GM23338 (cell line): ENCODE results near the gene ULK3. TPM values are rescaled to one million over a fixed set of nuclear protein-coding genes. Genes with fewer than 3 reads are reported as not detected.

ENCODE experiments used
- ATAC-seq: fragments of 200-7000 bp; cut with Tn5 transposase; 3 replicates; pipeline ENCODE4 v1.9.1; 2020
- DNase-seq: peaks from one replicate; pipeline ENCODE4 v3.0.0-alpha.2; 2015; ENCODE audit warnings: low spot score
- H2AFZ ChIP-seq: fragments of 200-600 bp; sonication (generic); 2 replicates; pipeline ENCODE4 v1.8.0; 2016; ENCODE audit warnings: antibody characterized with exemption, mild to moderate bottlenecking, moderate library complexity
- H3F3A ChIP-seq: fragments of 200-600 bp; sonication (generic); replicated peaks from 2 replicates; pipeline ENCODE4 v1.8.0; 2017; ENCODE audit warnings: antibody characterized with exemption, mixed run types, low read depth
- H3K27ac ChIP-seq: fragments of 200-600 bp; sonication (generic); 2 replicates; pipeline ENCODE4 v1.6.1; 2016; ENCODE audit warnings: low read depth
- H3K27me3 ChIP-seq: fragments of 200-600 bp; sonication (generic); 2 replicates; pipeline ENCODE4 v1.8.0; 2016; ENCODE audit warnings: mild to moderate bottlenecking, mixed run types, moderate library complexity; ENCODE audit not compliant: insufficient read depth
- H3K36me3 ChIP-seq: fragments of 200-600 bp; sonication (generic); 2 replicates; pipeline ENCODE4 v1.8.0; 2016; ENCODE audit warnings: mild to moderate bottlenecking; ENCODE audit not compliant: insufficient read depth
- H3K4me1 ChIP-seq: fragments of 200-600 bp; sonication (generic); 2 replicates; pipeline ENCODE4 v1.8.0; 2016; ENCODE audit warnings: mild to moderate bottlenecking, moderate library complexity; ENCODE audit not compliant: insufficient read depth
- H3K4me2 ChIP-seq: fragments of 200-600 bp; sonication (generic); 2 replicates; pipeline ENCODE4 v1.7.1; 2017; ENCODE audit warnings: mixed run types
- H3K4me3 ChIP-seq: fragments of 200-600 bp; sonication (generic); 2 replicates; pipeline ENCODE4 v1.6.1; 2016; ENCODE audit warnings: mixed run types
- H3K79me2 ChIP-seq: fragments of 200-600 bp; sonication (generic); replicated peaks from 2 replicates; pipeline ENCODE4 v1.8.0; 2017; ENCODE audit warnings: mild to moderate bottlenecking; ENCODE audit not compliant: insufficient read depth
- H3K9me2 ChIP-seq: fragments of 200-600 bp; sonication (generic); 2 replicates; pipeline ENCODE4 v1.8.0; 2017; ENCODE audit not compliant: insufficient read depth
- H4K20me1 ChIP-seq: fragments of 200-600 bp; sonication (generic); replicated peaks from 2 replicates; pipeline ENCODE4 v1.8.0; 2017; ENCODE audit warnings: mild to moderate bottlenecking; ENCODE audit not compliant: insufficient read depth
- H3K27ac Mint-ChIP-seq: 2 replicates; pipeline ENCODE4 v1.8.0; 2020; ENCODE audit warnings: inconsistent platforms, mild to moderate bottlenecking, moderate library complexity, mixed read lengths
- H3K27me3 Mint-ChIP-seq: 3 replicates; pipeline ENCODE4 v1.8.0; 2022; ENCODE audit warnings: low read depth, mild to moderate bottlenecking, moderate library complexity, mixed read lengths, inconsistent platforms; ENCODE audit not compliant: insufficient read depth, poor library complexity
- H3K36me3 Mint-ChIP-seq: 3 replicates; pipeline ENCODE4 v1.8.0; 2021; ENCODE audit warnings: low read depth, mild to moderate bottlenecking, inconsistent platforms, moderate library complexity, mixed read lengths
- H3K4me1 Mint-ChIP-seq: 3 replicates; pipeline ENCODE4 v1.8.0; 2020; ENCODE audit warnings: mild to moderate bottlenecking, inconsistent platforms, mixed read lengths
- H3K4me3 Mint-ChIP-seq: 3 replicates; pipeline ENCODE4 v1.8.0; 2021; ENCODE audit warnings: moderate library complexity, mild to moderate bottlenecking, inconsistent platforms, mixed read lengths
- H3K9me3 Mint-ChIP-seq: 3 replicates; pipeline ENCODE4 v1.8.0; 2020; ENCODE audit warnings: moderate library complexity, mild to moderate bottlenecking, inconsistent platforms, mixed read lengths
- CREB1 ChIP-seq: fragments of 250-450 bp; sonication (Bioruptor Pico); IDR thresholded peaks from 2 replicates; pipeline ENCODE4 v1.5.0; 2020; ENCODE audit warnings: low read depth, mild to moderate bottlenecking, moderate library complexity
- ETS1 ChIP-seq: IDR thresholded peaks from 2 replicates; pipeline ENCODE4 v1.6.1; 2016; ENCODE audit warnings: antibody characterized with exemption
- EZH2 ChIP-seq: fragments of 200-600 bp; sonication (generic); IDR thresholded peaks from one replicate; pipeline ENCODE4 v1.8.0; 2017; ENCODE audit warnings: antibody characterized with exemption, mild to moderate bottlenecking, low read depth; ENCODE audit not compliant: unreplicated experiment
- JUNB ChIP-seq: IDR thresholded peaks from one replicate; pipeline ENCODE4 v1.6.1; 2016; ENCODE audit warnings: antibody characterized with exemption; ENCODE audit not compliant: unreplicated experiment
- POLR2AphosphoS5 ChIP-seq: IDR thresholded peaks from 2 replicates; pipeline ENCODE4 v1.6.1; 2016; ENCODE audit warnings: antibody characterized with exemption, low read depth
- REST ChIP-seq: IDR thresholded peaks from one replicate; pipeline ENCODE4 v1.6.1; 2018; ENCODE audit warnings: antibody characterized with exemption; ENCODE audit not compliant: unreplicated experiment
- ZNF114 ChIP-seq: fragments of 250-450 bp; sonication (Bioruptor Pico); IDR thresholded peaks from 2 replicates; pipeline ENCODE4 v1.5.0; 2020; ENCODE audit warnings: mild to moderate bottlenecking, moderate library complexity
- ZNF331 ChIP-seq: fragments of 250-450 bp; sonication (Bioruptor Pico); IDR thresholded peaks from 2 replicates; pipeline ENCODE4 v1.5.0; 2020; ENCODE audit warnings: low read depth, mild to moderate bottlenecking, moderate library complexity
- polyA plus RNA-seq: library from polyadenylated mRNA; unstranded; fragments of >200 nt; fragmentation: Nextera tagmentation; extraction: Ambion mirVana; gene quantifications from 2 replicates; pipeline ENCODE4 v1.2.1, GENCODE V29; 2016
- total RNA-seq: library from RNA; depleted of rRNA; stranded (reverse); fragments of >200 nt; shearing (Covaris generic); gene quantifications from 2 replicates; pipeline ENCODE4 v1.2.3, GENCODE V29; 2014
- TF ChIP-seq, protein P1 (sequence below): fragments of 250-450 bp; sonication (Bioruptor Pico); IDR thresholded peaks from 2 replicates; pipeline ENCODE4 v1.5.0; 2020; ENCODE audit warnings: mild to moderate bottlenecking, moderate library complexity

ULK3 gene
- total and polyA plus RNA-seq, 2 experiments from 2014 or later: 20.3 to 35.4 TPM

GRCh38 chr15:74865316-74865715, 22.4 kb upstream of the ULK3 start:
- Histone ChIP-seq H3F3A (no peaks in the 10 kb centered on the region), H3K4me1 (no peaks in the 10 kb centered on the region), H3K36me3 (no peaks in the 10 kb centered on the region), H3K9me2 (no peaks in the 10 kb centered on the region), H2AFZ (no peak overlapping the region), H3K4me2 (no peak overlapping the region), H3K4me3 (no peak overlapping the region), H3K27me3 (no peaks in the 10 kb centered on the region), H4K20me1 (peaks cover 25% of the 10 kb centered on the region), H3K79me2 (peaks cover 49% of the 10 kb centered on the region), H3K27ac (no peak overlapping the region)
- TF ChIP-seq ETS1: no peak
- no peak for TF ChIP-seq ZNF114
- TF ChIP-seq CREB1: no peak
- no peak for TF ChIP-seq EZH2
- no peak for TF ChIP-seq POLR2AphosphoS5
- TF ChIP-seq, protein P1, sequence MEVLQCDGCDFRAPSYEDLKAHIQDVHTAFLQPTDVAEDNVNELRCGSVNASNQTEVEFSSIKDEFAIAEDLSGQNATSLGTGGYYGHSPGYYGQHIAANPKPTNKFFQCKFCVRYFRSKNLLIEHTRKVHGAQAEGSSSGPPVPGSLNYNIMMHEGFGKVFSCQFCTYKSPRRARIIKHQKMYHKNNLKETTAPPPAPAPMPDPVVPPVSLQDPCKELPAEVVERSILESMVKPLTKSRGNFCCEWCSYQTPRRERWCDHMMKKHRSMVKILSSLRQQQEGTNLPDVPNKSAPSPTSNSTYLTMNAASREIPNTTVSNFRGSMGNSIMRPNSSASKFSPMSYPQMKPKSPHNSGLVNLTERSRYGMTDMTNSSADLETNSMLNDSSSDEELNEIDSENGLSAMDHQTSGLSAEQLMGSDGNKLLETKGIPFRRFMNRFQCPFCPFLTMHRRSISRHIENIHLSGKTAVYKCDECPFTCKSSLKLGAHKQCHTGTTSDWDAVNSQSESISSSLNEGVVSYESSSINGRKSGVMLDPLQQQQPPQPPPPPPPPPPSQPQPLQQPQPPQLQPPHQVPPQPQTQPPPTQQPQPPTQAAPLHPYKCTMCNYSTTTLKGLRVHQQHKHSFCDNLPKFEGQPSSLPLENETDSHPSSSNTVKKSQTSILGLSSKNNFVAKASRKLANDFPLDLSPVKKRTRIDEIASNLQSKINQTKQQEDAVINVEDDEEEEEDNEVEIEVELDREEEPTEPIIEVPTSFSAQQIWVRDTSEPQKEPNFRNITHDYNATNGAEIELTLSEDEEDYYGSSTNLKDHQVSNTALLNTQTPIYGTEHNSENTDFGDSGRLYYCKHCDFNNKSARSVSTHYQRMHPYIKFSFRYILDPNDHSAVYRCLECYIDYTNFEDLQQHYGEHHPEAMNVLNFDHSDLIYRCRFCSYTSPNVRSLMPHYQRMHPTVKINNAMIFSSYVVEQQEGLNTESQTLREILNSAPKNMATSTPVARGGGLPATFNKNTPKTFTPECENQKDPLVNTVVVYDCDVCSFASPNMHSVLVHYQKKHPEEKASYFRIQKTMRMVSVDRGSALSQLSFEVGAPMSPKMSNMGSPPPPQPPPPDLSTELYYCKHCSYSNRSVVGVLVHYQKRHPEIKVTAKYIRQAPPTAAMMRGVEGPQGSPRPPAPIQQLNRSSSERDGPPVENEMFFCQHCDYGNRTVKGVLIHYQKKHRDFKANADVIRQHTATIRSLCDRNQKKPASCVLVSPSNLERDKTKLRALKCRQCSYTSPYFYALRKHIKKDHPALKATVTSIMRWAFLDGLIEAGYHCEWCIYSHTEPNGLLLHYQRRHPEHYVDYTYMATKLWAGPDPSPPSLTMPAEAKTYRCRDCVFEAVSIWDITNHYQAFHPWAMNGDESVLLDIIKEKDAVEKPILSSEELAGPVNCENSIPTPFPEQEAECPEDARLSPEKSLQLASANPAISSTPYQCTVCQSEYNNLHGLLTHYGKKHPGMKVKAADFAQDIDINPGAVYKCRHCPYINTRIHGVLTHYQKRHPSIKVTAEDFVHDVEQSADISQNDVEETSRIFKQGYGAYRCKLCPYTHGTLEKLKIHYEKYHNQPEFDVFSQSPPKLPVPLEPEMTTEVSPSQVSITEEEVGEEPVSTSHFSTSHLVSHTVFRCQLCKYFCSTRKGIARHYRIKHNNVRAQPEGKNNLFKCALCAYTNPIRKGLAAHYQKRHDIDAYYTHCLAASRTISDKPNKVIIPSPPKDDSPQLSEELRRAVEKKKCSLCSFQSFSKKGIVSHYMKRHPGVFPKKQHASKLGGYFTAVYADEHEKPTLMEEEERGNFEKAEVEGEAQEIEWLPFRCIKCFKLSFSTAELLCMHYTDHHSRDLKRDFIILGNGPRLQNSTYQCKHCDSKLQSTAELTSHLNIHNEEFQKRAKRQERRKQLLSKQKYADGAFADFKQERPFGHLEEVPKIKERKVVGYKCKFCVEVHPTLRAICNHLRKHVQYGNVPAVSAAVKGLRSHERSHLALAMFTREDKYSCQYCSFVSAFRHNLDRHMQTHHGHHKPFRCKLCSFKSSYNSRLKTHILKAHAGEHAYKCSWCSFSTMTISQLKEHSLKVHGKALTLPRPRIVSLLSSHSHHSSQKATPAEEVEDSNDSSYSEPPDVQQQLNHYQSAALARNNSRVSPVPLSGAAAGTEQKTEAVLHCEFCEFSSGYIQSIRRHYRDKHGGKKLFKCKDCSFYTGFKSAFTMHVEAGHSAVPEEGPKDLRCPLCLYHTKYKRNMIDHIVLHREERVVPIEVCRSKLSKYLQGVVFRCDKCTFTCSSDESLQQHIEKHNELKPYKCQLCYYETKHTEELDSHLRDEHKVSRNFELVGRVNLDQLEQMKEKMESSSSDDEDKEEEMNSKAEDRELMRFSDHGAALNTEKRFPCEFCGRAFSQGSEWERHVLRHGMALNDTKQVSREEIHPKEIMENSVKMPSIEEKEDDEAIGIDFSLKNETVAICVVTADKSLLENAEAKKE (CRISPR knock-in tag): no peak
- TF ChIP-seq ZNF331 (CRISPR knock-in tag): no peak
- TF ChIP-seq REST: no peak
- no peak for TF ChIP-seq JUNB
- peaks cover 10% of the 10 kb centered on the region for H3K4me1 Mint-ChIP-seq
- peaks cover 19% of the 10 kb centered on the region; the same call in 2 of the 3 replicates for H3K36me3 Mint-ChIP-seq
- H3K9me3 Mint-ChIP-seq: no peaks in the 10 kb centered on the region
- ATAC-seq (no peak), DNase-seq (no peak)
- peaks cover 5% of the 10 kb centered on the region for H3K27me3 Mint-ChIP-seq
- H3K4me3 Mint-ChIP-seq: no peak overlapping the region
- 0 out of 2 replicates have a peak overlapping the region, but pooled peaks have one; percentile 10 for H3K27ac Mint-ChIP-seq
